ENCODE measurements around the gene TTLL11. TPM values are rescaled to one million over a fixed set of nuclear protein-coding genes. Genes with fewer than 3 reads are reported as not detected.
A peak's percentile ranks its signal among the peaks of the same experiment; 100 is the strongest.

TTLL11 gene
- total RNA-seq, 1 experiment from 2014 or later: 7.0 TPM

DNA sequence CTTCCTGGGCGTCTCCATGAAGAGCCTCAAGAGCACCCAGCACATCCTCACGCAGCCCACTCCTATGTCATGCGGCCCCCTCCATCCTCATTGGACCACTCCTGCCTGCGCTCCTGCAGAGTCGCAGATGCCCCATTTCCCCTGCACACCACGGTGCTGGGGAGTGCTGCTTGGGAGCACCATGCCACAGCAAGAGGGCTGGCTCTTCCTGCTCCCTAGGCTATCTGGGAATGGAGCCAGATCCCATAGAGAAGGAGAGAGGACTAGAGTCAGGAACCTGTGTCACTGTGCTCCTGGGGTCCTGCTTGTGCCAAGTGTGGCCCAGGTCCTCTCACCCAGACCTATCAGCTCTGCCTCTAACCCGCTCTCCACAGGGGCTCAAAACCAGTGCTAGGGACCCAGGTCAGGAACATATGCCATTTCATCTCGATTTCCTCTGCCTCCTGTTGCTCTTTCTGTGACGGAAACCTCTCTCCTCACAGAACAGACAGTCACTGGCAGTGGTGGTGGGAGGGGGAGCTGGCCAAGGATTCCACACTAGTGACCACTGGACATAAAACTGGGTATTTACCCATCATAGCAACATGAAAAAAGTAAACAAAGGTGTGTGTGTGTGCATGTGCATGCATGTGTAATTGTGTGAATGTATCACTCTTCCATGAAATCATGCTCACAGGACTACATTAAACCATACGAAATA is 178.4 kb downstream of the TTLL11 start:
- H3K4me3 ChIP-seq (ENCODE audit: low read length): no peak overlapping the region
- H3K9me2 ChIP-seq (replicated peaks; ENCODE audit: low read length): no peaks in the 10 kb centered on the region
- H3K36me3 ChIP-seq (ENCODE audit: low read depth, low read length): no peaks in the 10 kb centered on the region
- intact Hi-C loops (cut with micrococcal nuclease): no loop called here
- no peak overlapping the region for H2AFZ ChIP-seq (ENCODE audit: low read length)
- ATAC-seq: peak; percentile 29
- 0 out of 2 replicates have a peak, but pooled peaks cover 7% of the 10 kb centered on the region for H3K4me1 ChIP-seq (ENCODE audit: insufficient read depth, low read length)
- no peaks in the 10 kb centered on the region for H3F3A ChIP-seq (ENCODE audit: low read length, unreplicated experiment)
- H3K9me3 ChIP-seq (ENCODE audit: low read length): no peaks in the 10 kb centered on the region
- ChIA-PET CTCF (no interaction called here), POLR2A (ENCODE audit: unreplicated experiment) (no interaction called here)
- no peaks in the 10 kb centered on the region for H4K20me1 ChIP-seq (ENCODE audit: low read length)
- no peaks in the 10 kb centered on the region for H3K79me2 ChIP-seq (ENCODE audit: low read length)
- H3K9ac ChIP-seq (ENCODE audit: low read length): no peak overlapping the region
- DNase-seq: no peak
- BruUV-seq (replicated peaks): no TSS peak
- H3K27me3 ChIP-seq (ENCODE audit: low read length): no peaks in the 10 kb centered on the region
- TF ChIP-seq EZH2phosphoT487 (IDR thresholded peaks at IDR 0.05; ENCODE audit: borderline replicate concordance, low read length): no peak
- no peak overlapping the region for H3K4me2 ChIP-seq (ENCODE audit: low read length)
- H3K27ac ChIP-seq (ENCODE audit: low read length): no peak overlapping the region

DNA sequence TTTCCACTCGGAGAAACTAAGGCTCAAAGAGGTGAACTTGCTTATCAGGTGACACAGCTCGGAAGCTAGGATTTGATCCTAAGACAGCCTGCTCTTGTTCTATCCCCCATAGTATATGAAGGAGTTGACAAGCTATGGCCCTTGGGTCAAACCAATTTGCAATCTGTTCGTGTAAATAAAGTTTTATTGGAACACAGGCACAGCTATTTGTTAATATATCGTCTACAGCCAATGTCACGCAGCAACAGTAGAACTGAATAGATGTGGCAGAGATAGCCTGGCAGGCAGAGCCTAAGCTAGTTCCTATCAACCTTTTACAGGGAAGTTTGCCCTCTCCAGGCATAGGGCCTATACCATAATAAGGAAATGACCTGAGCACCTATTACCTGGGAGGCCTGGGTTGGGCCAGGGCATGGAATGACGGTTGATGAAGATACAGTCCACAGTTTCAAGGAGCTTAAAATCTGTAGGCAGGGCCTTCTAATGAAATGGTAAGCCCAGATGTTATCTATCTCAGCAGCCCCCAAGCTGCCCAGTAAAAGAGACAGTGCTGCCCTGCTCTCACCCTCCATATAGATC is 179.0 kb downstream of the TTLL11 start:
- Histone ChIP-seq H3F3A (ENCODE audit: low read length, unreplicated experiment) (no peaks in the 10 kb centered on the region), H3K4me3 (ENCODE audit: low read length) (no peak overlapping the region), H3K4me2 (ENCODE audit: low read length) (no peak overlapping the region), H3K36me3 (ENCODE audit: low read depth, low read length) (no peaks in the 10 kb centered on the region), H3K9me2 (replicated peaks; ENCODE audit: low read length) (no peaks in the 10 kb centered on the region), H3K27me3 (ENCODE audit: low read length) (no peaks in the 10 kb centered on the region), H3K4me1 (ENCODE audit: insufficient read depth, low read length) (0 out of 2 replicates have a peak, but pooled peaks cover 7% of the 10 kb centered on the region), H4K20me1 (ENCODE audit: low read length) (no peaks in the 10 kb centered on the region), H3K27ac (ENCODE audit: low read length) (no peak overlapping the region), H3K79me2 (ENCODE audit: low read length) (no peaks in the 10 kb centered on the region), H3K9ac (ENCODE audit: low read length) (no peak overlapping the region), H3K9me3 (ENCODE audit: low read length) (no peaks in the 10 kb centered on the region), H2AFZ (ENCODE audit: low read length) (no peak overlapping the region)
- BruUV-seq (replicated peaks): no TSS peak
- TF ChIP-seq, protein P1, sequence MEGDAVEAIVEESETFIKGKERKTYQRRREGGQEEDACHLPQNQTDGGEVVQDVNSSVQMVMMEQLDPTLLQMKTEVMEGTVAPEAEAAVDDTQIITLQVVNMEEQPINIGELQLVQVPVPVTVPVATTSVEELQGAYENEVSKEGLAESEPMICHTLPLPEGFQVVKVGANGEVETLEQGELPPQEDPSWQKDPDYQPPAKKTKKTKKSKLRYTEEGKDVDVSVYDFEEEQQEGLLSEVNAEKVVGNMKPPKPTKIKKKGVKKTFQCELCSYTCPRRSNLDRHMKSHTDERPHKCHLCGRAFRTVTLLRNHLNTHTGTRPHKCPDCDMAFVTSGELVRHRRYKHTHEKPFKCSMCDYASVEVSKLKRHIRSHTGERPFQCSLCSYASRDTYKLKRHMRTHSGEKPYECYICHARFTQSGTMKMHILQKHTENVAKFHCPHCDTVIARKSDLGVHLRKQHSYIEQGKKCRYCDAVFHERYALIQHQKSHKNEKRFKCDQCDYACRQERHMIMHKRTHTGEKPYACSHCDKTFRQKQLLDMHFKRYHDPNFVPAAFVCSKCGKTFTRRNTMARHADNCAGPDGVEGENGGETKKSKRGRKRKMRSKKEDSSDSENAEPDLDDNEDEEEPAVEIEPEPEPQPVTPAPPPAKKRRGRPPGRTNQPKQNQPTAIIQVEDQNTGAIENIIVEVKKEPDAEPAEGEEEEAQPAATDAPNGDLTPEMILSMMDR (conservative IDR thresholded peaks at IDR 0.05; ENCODE audit: low read depth, low read length): no peak
- TF ChIP-seq EZH2 (IDR thresholded peaks at IDR 0.05; ENCODE audit: low read length, unreplicated experiment): no peak
- TF ChIP-seq EZH2phosphoT487 (IDR thresholded peaks at IDR 0.05; ENCODE audit: borderline replicate concordance, low read length): no peak
- CTCF ChIA-PET: no interaction called here
- POLR2A ChIA-PET (ENCODE audit: unreplicated experiment): no interaction called here
- no peak for ATAC-seq
- no peak for DNase-seq
- intact Hi-C loops (cut with micrococcal nuclease): no loop called here

DNA sequence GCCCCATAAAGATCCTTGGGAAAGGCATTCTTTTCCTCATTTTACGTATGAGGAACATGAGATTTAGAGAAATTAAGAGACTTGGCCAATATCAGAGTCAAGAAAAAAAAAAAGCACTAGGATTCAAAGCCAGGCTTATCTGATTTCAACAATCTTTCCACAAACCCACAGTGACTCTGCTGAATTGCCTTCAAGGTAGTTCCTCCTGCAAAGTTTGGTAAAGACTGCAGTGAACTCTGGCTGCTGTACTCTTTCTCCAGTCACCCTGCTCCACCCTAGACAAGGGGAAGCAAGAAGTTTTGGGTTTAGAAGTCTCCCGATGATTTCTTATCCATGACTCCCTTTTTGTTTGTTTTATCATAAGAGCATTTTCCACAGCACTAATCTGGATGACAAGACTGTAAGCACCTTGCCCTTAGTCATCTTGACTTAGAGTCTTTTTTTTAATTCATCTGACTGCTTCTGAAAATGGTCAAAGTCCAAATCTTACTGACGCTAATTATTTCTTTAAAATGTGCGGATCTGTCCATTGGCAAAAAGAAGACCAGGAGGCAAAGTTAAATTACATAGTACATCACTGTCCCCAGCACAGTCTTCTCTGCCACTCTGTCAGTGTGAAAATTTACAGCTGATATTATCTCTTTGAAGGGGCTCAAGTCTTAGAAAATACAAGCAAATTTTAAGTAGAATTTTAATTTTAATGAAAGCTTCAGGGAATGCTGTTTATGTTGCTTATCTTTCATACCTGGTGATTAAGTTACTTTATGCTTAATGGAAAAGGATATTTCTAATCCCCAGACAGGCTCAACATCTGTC is 180.1 kb downstream of the TTLL11 start:
- Histone ChIP-seq H3K9me2 (replicated peaks; ENCODE audit: low read length) (no peaks in the 10 kb centered on the region), H3K27ac (ENCODE audit: low read length) (no peak overlapping the region), H3F3A (ENCODE audit: low read length, unreplicated experiment) (no peaks in the 10 kb centered on the region), H3K27me3 (ENCODE audit: low read length) (no peaks in the 10 kb centered on the region), H3K4me1 (ENCODE audit: insufficient read depth, low read length) (0 out of 2 replicates have a peak, but pooled peaks cover 7% of the 10 kb centered on the region), H2AFZ (ENCODE audit: low read length) (no peak overlapping the region), H3K9me3 (ENCODE audit: low read length) (no peaks in the 10 kb centered on the region), H3K79me2 (ENCODE audit: low read length) (no peaks in the 10 kb centered on the region), H3K4me3 (ENCODE audit: low read length) (no peak overlapping the region), H3K4me2 (ENCODE audit: low read length) (no peak overlapping the region), H3K36me3 (ENCODE audit: low read depth, low read length) (no peaks in the 10 kb centered on the region), H4K20me1 (ENCODE audit: low read length) (no peaks in the 10 kb centered on the region), H3K9ac (ENCODE audit: low read length) (no peak overlapping the region)
- DNase-seq (no peak), ATAC-seq (no peak)
- CTCF ChIA-PET: no interaction called here
- no TSS peak for BruUV-seq (replicated peaks)
- POLR2A ChIA-PET (ENCODE audit: unreplicated experiment): no interaction called here
- intact Hi-C loops (cut with micrococcal nuclease): no loop called here
- TF ChIP-seq, protein P1 (conservative IDR thresholded peaks at IDR 0.05; ENCODE audit: low read depth, low read length): no peak
- TF ChIP-seq EZH2phosphoT487 (IDR thresholded peaks at IDR 0.05; ENCODE audit: borderline replicate concordance, low read length): no peak
- TF ChIP-seq EZH2 (IDR thresholded peaks at IDR 0.05; ENCODE audit: low read length, unreplicated experiment): no peak
